Naive thymus-derived CD8-positive, alpha-beta T cell (primary cell): Measurements from ENCODE around the gene GABRB1. TPM values are rescaled to one million over a fixed set of nuclear protein-coding genes. Genes with fewer than 3 reads are reported as not detected.

Source experiments
- polyA plus RNA-seq, 3 donors: library from polyadenylated mRNA; unstranded; fragments of 300-500 nt; fragmentation: Illumina TruSeq; gene quantifications; one replicate each; pipeline ENCODE4 v1.2.3, GENCODE V29; 2021
- total RNA-seq, 8 experiments: library from RNA in 2 of 8; stranded (reverse) in 2 of 8; gene quantifications; one replicate each; pipeline ENCODE4 v1.2.3 and lab custom pipeline; 2021 to 2026

The GABRB1 gene
- total and polyA plus RNA-seq, 5 experiments from 2014 or later, result not detected

Other genes with a start within 250 kb of the GABRB1 start
- gene COX7B2, start 122.3 kb upstream of the GABRB1 start, total RNA-seq, result not detected
- gene COX7B2, start 122.3 kb upstream of the GABRB1 start, polyA plus RNA-seq, result not detected
- gene GABRA4, start 38.0 kb upstream of the GABRB1 start, total RNA-seq, result not detected
- gene GABRA4, start 38.0 kb upstream of the GABRB1 start, polyA plus RNA-seq, result not detected